GM21723 (cell line): ENCODE measurements around the gene TRIM29.

ENCODE experiments used
- ATAC-seq: cut with Tn5 transposase; IDR thresholded peaks from one replicate; pipeline ENCODE4 v1.9.1; 2021; ENCODE audit warnings: mild to moderate bottlenecking, moderate library complexity; ENCODE audit not compliant: unreplicated experiment

TRIM29 gene

GRCh38 chr11:120064341-120064740 lies 73.6 kb downstream of the TRIM29 start:
- ATAC-seq: no peak

DNA sequence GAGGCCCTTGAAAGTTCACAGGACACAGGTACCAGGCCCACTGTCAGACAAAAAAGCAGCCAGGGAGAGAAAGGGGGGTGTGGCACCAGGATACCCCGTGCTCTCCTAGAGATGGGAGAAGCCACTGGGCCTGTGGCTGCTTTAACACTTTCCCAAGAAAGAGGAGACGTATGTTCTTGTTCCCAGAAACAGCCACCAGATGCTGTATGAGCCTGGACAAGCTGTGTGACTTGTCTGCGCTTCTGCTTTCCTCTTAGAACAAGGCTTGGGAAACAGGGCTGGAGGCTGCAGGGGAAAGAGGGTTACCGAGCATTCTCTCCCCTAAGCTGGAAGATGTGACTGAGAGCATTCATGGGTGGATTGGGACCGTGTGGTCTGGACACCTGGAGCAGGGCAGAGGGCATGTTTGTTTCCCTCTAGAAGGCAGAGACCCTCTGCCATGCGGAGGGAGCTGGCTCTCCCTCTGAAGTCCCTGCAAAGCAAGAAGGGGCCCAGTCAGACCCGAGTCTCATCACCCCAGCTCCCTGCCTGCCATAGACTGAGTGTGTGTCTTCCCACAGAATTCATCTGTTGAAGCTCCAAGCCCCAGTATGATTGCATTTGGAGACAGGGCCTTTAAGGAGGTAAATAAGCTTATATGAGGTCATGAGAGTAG lies 74.1 kb downstream of the TRIM29 start:
- ATAC-seq: no peak

DNA sequence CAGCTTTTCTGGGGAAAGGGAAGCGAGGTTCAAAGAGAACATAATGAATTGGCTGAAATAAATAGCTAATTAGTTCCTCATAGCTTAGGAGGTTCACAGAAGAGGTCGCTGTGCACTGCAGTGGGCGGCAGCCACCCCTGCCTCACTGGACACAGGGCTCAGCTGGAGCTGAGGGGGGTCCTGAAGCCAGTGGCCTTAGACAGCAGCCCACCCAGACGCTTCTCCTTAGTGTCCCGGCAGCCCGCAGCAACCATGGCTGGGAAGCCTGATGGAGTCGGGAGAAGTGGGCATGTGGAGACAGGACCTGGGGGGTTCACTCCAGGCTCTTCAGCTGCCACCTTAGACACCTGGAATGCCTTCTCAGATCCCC lies 75.4 kb downstream of the TRIM29 start:
- no peak for ATAC-seq

DNA sequence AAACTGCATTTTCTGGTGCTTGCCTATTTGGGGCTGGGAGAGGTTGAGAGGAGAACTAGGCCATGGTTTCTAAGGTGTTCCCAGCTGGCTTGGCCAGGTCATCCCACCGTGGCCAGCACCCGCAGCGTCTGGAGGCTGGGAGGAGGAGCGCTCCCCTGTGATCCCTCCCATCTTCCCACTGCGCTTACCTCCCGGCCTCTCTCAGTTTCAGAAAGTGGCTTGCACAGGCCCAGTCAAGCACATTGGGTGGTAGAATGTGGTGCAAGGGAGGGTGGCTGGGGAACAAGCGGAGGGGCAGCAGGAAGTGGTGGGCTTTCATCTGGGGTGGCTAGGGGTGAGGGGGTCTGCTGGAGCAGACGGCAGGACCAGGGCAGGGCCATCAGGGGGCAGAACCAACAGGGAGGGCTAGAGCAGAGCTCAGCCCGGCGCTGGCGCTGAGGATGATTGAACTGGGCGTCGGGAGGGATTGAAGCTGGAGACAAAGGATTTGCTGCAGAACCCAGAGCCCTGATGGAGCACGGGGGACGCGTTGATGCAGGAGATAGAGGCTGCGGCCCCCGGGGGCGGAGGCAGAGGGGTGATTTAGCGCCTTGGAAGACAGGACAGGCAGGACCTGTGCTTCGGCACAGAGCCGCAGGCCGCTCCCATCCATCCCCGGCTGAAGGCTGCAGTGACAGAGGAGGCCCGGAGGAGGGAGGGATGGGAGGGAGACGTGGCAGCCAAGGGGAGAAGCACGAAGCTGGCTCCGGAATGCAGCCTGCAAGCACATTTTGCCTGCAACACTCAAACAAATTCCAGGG lies 76.0 kb downstream of the TRIM29 start:
- ATAC-seq: no peak
